NCI-H526 (cell line): ENCODE results near the gene MMAA.
"Not testable (repeated sequence)": the region's sequence is repeated elsewhere in the genome, so short reads cannot be mapped to it uniquely, and the experiment has no call there.

ENCODE experiments used
- DNase-seq, 2 experiments: peaks; one replicate each; lab custom pipeline; 2025; lab: John Stamatoyannopoulos, UW

The MMAA gene

GRCh38 chr4:145635117-145635516 is 15.9 kb downstream of the MMAA start:
- no peak for DNase-seq

GRCh38 chr4:145635630-145636029 is 16.4 kb downstream of the MMAA start:
- no peak for DNase-seq

DNA sequence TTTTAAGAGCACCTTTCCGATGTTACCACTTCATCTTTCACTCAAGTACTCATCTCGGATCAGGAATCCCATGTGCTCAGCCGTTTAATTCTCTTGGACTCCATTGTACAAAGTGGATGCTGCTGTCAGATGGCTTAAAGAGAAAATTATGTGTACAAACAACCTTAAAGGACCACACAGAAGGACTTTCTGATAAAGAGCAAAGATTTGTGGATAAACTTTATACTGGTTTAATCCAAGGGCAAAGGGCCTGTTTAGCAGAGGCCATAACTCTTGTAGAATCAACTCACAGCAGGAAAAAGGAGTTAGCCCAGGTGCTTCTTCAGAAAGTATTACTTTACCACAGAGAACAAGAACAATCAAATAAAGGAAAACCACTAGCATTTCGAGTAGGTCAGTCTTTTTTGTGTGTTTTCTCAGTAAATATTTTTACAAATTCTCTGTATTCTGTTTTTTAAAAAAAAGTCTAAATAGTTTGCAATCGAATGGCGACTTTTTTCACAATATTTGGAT is 20.1 kb downstream of the MMAA start:
- no peak for DNase-seq

GRCh38 chr4:145640236-145640635 is 21.1 kb downstream of the MMAA start:
- DNase-seq = not testable (repeated sequence)

- DNase-seq = no peak
Measured at GRCh38 chr4:145643295-145643694, 24.1 kb downstream of the MMAA start.

DNA sequence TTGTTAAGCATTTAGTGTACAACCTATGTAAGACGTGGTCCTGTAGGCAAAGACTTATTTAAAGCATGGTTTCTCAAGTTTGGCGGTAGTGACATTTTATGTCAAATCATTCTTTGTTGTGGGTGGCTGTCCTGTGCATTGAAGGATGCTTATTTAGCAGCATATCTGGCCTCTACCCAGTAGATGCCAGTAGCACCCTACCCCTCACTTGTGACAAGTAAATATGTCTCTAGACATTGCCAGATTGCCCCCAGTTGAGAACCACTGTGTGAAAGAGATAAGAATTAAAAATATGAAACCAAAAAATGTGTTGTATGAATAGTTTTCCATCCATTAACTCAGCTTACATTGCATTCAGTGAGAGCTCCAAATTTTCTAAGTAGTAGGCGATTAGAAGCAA is 25.5 kb downstream of the MMAA start:
- DNase-seq = no peak

GRCh38 chr4:145656156-145656555 is 37.0 kb downstream of the MMAA start:
- DNase-seq = no peak

- DNase-seq = no peak
Measured at GRCh38 chr4:145660064-145660463, 40.9 kb downstream of the MMAA start.

DNA sequence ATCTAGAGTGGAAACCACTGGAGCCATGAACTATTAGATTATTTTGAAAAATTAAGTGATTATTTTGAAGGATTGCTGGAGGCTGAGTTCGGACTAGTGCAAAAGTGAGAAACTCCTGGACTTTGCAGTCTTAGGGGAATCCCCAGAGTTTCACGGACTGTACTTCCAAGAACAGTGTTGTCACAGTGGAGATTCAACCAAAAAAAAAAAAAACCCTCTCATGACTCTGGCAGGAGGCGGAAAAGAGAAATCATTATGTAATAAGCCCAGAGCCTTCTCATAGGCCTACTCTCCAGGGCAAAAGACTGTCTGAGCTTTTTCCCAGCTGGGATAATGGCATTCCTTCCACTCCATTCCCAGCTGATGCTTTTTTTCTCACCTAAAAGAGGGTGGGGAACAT is 44.0 kb downstream of the MMAA start:
- no peak for DNase-seq

GRCh38 chr4:145665773-145666172 is 46.6 kb downstream of the MMAA start:
- no peak for DNase-seq

GRCh38 chr4:145670422-145670821 is 51.2 kb downstream of the MMAA start:
- DNase-seq = peak in 1 of 2 experiments; percentile 37

GRCh38 chr4:145679520-145679919 is 60.3 kb downstream of the MMAA start:
- peak; percentile 36 to 44 for DNase-seq

GRCh38 chr4:145679991-145680455 is 60.8 kb downstream of the MMAA start, which contains the start of gene C4orf51:
Gene C4orf51 (plus strand): TSS chr4:145680146. CDS start chr4:145680204, 58 bp downstream.
- no peak for DNase-seq

- no peak for DNase-seq
Measured at GRCh38 chr4:145680902-145681301, 61.7 kb downstream of the MMAA start.

- DNase-seq = no peak
Measured at GRCh38 chr4:145681518-145681917, 62.3 kb downstream of the MMAA start.

- DNase-seq = no peak
Measured at GRCh38 chr4:145681956-145682355, 62.8 kb downstream of the MMAA start.

- DNase-seq = no peak
Measured at GRCh38 chr4:145686991-145687390, 67.8 kb downstream of the MMAA start.

- DNase-seq = no peak
Measured at GRCh38 chr4:145690610-145691009, 71.4 kb downstream of the MMAA start.

DNA sequence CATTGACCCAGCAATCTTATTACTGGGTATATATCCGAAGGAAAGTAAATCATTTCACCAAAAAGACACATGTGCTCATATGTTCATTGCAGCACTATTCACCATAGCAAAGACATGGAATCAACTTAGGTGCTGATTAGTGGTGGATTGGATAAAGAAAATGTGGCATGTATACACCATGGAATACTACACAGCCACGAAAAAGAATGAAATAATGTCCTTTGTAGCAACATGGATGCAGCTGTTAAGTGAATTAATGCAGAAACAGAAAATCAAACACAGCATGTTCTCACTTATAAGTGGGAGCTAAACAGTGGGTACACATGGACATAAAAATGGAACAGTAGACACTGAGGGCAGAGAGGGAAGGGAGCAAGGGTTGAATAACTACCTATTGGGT is 72.2 kb downstream of the MMAA start:
- not testable (repeated sequence) for DNase-seq

DNA sequence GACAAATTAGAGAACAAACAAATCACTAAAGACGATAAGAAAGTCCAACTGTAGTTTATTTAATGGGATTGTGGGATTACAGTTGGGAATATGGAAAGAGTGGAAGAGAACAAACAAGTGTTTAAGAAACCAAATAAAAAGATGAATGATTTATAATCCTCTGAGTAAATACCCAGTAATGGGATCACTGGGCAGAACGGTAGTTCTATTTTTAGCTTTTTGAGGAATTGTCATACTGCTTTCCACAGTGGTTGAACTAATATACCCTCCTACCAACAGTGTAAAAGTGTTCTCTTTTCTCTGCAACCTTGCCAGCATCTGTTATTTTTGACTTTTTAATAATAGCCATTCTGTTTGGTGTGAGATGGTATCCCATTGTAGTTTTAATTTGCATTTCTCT is 75.7 kb downstream of the MMAA start:
- DNase-seq = peak; percentile 52 to 61

GRCh38 chr4:145697332-145697731 is 78.1 kb downstream of the MMAA start:
- DNase-seq = no peak

DNA sequence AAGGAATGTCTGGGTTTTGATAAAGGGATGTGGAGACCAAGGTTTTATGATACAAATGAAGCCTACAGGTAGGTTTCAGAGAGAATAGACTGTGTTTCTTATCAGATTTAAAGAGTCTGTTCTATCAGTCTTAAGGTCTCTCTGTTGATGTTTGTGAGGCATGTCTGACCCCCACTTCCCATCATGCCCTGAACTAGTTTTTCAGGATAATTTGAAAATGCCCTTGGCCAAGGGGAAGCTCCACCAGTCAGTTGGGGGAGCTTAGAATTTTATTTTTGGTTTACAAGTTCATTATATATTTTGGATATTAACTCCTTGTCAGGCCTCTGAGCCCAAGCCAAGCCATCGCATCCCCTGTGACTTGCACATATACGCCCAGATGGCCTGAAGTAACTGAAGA is 79.3 kb downstream of the MMAA start:
- DNase-seq = no peak

DNA sequence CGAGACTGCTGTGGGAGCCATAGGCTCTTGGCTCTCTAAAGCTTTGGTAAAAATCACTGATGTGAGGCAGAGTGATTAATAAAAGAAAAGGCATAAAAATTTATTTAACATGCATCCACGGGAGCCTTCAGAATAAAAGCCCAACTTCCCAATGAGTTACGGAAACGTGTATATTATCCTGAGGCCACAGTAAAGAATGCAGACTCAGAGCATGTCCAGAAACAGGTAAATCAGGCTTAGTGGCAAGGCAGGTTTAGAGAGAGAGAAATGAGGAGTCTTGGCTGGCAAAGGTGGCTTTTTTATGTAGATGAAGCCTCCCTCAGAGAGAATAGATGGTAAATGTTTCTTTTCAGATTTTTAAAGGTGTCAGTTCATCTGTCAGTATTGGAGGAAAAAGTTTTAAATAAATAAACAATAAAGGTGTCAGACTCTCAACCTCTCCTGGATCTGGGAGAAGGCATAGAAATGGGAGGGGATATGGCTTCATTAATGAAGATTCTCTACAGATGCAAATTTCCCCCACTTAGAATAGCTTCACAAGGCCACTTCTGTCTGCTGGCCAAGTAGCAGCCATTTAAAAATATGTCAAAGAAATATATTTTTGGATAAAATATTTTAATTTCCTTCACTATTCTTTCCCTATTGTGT is 84.8 kb downstream of the MMAA start:
- DNase-seq = no peak

GRCh38 chr4:145709336-145709735 is 90.2 kb downstream of the MMAA start:
- no peak for DNase-seq
